ENCODE data around the gene GLDN.
"Not testable (repeated sequence)": the region's sequence is repeated elsewhere in the genome, so short reads cannot be mapped to it uniquely, and the experiment has no call there.

GLDN gene

DNA sequence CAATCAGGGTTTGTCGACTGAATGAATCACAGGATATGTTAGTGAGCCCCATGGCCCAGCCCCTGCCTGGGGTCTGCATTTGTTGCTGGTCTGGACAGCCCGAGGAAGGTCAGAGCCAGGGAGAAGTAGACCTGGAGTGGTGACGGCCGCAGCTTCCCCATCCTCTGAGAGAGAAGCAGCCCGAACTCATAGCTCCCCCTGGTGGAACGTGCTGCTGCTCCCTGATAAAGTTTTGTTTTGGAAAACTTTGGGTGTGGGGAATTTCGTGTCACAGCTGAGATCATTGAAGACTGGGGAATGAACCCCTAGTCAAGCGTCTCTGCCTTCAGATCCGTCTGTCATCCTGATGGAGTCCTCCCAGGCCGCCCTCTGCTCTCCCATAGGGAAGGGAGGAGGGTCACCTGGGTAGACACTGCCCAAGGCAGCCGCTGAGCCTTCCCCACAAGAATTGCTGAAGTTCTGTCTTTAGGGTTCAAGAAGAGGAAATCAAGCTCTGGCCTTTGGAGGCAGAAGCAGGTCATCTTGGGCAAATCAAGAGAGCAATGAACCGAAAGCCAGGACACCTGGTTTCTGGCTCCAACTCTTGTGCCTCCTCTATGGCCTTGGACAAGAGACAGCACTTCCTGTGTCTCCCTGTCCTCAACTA is 60.5 kb downstream of the GLDN start:
- no peak overlapping the region for H3K4me3 ChIP-seq (ENCODE audit: low read depth, low read length)
- TF ChIP-seq, protein P1, sequence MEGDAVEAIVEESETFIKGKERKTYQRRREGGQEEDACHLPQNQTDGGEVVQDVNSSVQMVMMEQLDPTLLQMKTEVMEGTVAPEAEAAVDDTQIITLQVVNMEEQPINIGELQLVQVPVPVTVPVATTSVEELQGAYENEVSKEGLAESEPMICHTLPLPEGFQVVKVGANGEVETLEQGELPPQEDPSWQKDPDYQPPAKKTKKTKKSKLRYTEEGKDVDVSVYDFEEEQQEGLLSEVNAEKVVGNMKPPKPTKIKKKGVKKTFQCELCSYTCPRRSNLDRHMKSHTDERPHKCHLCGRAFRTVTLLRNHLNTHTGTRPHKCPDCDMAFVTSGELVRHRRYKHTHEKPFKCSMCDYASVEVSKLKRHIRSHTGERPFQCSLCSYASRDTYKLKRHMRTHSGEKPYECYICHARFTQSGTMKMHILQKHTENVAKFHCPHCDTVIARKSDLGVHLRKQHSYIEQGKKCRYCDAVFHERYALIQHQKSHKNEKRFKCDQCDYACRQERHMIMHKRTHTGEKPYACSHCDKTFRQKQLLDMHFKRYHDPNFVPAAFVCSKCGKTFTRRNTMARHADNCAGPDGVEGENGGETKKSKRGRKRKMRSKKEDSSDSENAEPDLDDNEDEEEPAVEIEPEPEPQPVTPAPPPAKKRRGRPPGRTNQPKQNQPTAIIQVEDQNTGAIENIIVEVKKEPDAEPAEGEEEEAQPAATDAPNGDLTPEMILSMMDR (IDR thresholded peaks at IDR 0.05; ENCODE audit: low read depth, low read length) = peak; percentile 64

DNA sequence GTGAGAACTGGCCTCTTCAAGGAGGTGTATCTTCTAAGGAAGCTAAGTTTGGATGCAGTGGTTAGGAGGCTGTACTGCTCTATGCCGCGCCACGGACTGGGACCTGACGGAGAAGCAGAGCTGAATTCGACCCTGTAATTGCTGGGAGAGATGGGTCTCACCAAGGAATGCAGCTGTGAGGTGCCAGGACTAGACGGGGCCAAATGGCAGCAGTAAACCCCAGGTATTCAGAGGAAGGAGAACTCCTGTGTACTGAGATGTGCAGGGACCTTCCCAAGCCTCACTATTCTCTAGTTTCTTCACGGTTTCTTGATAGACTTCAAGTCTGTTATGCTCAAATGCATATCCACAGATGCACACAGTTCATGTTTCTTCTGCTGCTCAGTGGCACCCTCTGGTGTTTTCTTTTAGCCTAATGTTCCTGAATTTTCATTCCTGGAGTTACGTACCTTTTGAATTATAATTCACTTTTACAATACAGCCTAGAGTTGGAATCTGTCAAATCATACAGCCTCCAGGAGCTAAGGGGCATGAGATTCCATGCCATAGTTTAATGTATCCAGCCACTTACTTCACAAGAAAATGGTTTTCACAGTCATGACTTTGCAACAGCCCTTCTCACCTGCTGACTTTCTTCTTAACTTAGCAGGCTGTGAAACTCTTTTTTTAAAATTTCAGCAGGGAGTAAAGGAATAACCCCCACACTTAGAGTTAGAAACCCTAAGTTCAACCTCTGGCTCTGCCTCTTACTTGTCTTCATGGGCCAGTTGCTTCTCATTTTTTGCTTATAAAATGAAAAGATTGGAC is 61.8 kb downstream of the GLDN start:
- TF ChIP-seq, protein P1 (IDR thresholded peaks at IDR 0.05; ENCODE audit: low read depth, low read length) = 0 out of 2 replicates have a peak, but pooled peaks have one; percentile 33
- H3K4me3 ChIP-seq (ENCODE audit: low read depth, low read length) = no peak overlapping the region

DNA sequence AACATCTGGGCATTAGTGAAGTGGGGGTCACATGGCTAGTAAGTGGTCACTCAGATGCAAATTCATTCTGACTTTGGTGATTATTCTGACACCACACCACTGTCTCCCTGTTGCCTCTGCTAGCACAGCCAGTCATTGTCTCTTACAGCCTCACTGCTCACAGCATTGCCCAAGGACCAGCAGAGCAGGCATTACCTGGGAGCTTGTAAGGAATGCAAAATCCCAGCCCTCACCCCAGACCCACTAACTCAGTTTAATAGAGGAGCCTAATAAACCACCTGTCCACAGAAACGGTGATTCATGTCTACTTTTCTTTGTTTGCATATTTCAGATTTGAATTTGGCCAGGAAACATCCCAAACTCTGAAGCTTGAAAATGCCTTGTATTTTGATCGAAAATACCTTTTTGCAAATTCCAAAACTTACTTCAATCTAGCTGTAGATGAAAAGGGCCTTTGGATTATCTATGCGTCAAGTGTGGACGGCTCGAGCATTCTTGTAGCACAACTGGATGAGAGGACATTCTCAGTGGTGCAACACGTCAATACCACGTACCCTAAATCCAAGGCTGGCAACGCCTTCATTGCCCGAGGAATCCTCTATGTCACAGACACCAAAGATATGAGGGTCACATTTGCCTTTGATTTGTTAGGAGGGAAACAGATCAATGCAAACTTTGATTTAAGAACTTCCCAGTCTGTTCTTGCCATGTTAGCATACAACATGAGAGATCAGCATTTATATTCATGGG is 62.7 kb downstream of the GLDN start:
- TF ChIP-seq, protein P1 (IDR thresholded peaks at IDR 0.05; ENCODE audit: low read depth, low read length) = no peak
- no peak overlapping the region for H3K4me3 ChIP-seq (ENCODE audit: low read depth, low read length)

DNA sequence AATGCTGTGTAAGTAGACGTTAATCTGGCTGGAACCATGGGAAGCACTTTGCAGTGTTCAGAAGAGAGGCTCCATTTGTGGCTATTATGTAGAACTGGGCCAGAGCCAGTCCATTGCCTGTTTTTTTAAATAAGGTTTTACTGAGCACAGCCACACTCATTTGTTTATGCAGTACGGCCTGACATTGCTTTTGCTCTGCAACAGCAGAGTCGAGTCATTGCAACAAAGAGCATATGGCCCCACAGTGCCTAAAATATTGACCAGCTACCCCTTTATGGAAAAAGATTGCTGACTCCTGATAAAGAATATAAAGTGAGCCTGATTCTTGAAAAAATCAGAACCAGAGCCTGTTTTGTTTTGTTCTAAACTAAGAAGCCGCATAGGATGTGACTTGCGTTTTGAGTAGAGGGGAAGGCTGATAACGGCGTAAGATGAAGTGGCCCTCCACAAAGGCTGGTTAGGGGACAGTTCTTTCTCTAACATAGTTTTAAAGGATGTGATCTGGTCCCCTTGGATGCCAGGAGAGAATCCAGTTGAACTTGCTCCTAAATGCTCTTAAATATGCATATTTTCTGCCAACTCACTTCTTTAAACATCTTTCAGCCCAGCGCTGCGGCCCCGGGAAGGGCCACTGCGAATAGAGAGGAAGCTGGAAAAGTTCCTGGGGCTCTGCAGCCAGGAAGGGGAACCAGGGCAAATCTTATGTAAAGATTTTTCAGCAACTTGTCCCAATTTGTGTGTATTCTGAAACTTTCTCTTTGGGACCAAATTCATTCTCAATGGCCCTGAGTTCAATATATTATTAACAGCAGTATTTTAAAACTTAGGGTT is 64.5 kb downstream of the GLDN start:
- H3K4me3 ChIP-seq (ENCODE audit: low read depth, low read length) = no peak overlapping the region
- TF ChIP-seq, protein P1 (IDR thresholded peaks at IDR 0.05; ENCODE audit: low read depth, low read length) = no peak

GRCh38 chr15:51414256-51414860 is 72.9 kb downstream of the GLDN start:
- no peak overlapping the region for H3K4me3 ChIP-seq (ENCODE audit: low read depth, low read length)

GRCh38 chr15:51416129-51416528 is 74.7 kb downstream of the GLDN start:
- H3K4me3 ChIP-seq (ENCODE audit: low read depth, low read length) = no peak overlapping the region
- TF ChIP-seq, protein P1 (IDR thresholded peaks at IDR 0.05; ENCODE audit: low read depth, low read length) = no peak

More at GRCh38 chr15:51414256-51414860, 72.9 kb downstream of the GLDN start:
- TF ChIP-seq, protein P1 (IDR thresholded peaks at IDR 0.05; ENCODE audit: low read depth, low read length) = no peak

DNA sequence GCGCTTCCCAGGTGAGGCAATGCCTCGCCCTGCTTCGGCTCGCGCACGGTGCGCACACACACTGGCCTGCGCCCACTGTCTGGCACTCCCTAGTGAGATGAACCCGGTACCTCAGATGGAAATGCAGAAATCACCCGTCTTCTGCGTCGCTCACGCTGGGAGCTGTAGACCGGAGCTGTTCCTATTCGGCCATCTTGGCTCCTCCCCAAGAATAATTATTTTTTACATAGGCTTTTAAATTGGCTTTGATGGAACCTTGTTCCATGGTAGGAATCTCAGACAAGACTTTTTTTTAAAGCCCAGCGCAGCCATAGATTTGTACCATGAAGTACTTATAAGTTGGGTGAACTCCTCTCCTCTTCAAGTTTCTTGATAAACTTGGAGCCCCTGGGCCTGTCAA is 81.6 kb downstream of the GLDN start:
- H3K4me3 ChIP-seq (ENCODE audit: low read depth, low read length) = not testable (repeated sequence)
